ENCODE results near the gene SS18L1.

The SS18L1 gene

DNA sequence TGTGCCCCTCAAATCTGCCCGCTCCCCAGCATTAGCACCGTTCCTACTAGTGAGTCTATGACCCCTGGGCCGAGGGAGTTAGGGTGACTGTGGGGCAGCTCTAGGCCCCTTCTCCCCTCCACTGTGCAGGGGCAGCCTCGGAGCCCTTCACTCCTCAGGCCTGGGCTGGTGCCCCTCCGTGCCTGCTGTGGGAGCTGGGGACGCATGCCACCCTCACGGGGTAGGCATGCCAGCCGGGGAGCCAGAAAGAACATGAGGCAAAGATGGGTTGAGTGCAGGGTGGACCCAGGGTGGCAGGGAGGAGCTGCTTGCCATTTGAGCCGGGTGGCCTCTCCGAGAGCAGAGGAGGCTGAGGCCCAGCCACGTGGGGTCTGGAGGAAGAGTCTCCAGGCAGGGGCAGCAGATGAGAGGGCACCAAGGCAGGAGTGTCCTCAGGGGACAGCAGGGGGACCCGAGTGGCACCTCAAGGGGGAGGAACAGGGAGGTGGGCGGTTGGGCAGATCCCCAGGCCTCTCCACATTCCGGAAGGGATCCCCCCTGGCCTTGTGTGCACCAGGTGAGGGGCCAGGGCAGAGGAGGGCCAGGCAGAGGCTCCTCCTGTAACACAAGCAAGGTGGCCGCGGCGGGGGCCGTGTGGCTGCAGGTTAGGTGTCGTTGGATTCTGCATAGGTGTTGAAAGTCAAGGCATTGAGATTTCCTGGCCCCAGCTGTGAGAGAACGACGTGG is 39.9 kb upstream of the SS18L1 start:
- Histone ChIP-seq H3K27ac (no peak overlapping the region), H3K4me3 (no peak overlapping the region), H3K9me3 (peaks cover 3 to 46% (median 37%) of the 10 kb centered on the region in 3 donors), H3K4me1 (peaks cover 0 to 9% (median 2%) of the 10 kb centered on the region in 4 donors), H3K27me3 (peaks cover 0 to 35% of the 10 kb centered on the region in 2 donors), H3K36me3 (no peaks in the 10 kb centered on the region)
- TF ChIP-seq, protein P1, sequence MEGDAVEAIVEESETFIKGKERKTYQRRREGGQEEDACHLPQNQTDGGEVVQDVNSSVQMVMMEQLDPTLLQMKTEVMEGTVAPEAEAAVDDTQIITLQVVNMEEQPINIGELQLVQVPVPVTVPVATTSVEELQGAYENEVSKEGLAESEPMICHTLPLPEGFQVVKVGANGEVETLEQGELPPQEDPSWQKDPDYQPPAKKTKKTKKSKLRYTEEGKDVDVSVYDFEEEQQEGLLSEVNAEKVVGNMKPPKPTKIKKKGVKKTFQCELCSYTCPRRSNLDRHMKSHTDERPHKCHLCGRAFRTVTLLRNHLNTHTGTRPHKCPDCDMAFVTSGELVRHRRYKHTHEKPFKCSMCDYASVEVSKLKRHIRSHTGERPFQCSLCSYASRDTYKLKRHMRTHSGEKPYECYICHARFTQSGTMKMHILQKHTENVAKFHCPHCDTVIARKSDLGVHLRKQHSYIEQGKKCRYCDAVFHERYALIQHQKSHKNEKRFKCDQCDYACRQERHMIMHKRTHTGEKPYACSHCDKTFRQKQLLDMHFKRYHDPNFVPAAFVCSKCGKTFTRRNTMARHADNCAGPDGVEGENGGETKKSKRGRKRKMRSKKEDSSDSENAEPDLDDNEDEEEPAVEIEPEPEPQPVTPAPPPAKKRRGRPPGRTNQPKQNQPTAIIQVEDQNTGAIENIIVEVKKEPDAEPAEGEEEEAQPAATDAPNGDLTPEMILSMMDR (IDR thresholded peaks at IDR 0.05) = no peak
- intact Hi-C loops (cut with DNase I; ENCODE audit: low total_unique reads) = no loop called here
- DNase-seq = no peak

DNA sequence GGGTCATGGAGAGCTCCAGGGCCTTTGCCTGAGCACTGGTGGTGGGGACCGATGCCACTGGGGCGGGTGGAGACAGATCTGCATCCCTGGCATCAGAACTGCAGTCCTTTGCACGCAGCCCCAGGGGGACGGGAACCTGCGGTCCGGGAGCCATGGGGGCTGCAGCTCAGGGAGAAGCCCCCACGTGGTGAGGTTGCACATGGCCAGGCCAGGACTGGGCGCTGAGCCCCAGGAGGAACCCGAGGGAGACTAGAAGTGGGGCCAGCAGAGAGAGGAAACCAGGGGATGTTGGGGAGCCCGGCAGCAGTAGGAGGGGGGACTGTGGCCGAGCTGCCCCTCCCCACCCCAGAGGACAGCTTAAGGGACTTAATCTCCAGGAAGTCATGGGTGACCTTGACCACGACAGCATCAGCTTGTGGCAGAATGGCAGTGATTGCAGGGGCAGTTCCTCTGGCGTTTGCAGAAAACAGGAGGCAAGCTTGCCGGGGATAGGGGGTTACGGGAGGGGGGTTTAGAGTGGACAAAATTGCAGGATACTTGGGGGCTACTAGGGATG is 39.3 kb upstream of the SS18L1 start:
- no peak overlapping the region for H3K27ac ChIP-seq

DNA sequence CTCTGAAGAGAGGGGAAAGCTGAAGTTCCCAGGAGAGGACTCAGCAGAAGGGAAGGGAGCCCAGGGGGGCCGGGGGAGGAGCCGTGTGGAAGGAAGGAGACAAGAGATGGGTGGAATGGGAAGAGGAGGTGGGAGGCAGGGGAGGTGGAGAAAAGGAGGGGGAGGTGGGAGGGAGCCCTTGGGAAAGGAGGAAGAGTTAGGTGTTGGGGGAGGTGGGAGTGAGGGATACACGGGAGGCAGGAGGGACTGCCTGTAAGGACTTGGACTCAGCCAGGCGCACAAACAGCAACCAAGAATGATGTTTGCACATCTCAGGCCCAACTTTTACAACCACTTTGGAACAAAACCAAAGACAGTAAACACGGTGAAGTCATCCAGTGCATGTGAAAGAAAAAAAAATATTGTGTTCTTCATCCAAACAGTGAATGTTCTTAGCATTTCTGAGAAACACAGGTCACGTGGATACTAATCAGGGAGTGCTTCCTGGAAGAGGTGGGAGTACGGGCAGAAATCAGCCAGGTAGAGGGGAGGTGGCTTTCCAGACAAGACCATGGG is 38.7 kb upstream of the SS18L1 start:
- intact Hi-C loops (cut with DNase I; ENCODE audit: low total_unique reads) = no loop called here
- H3K36me3 ChIP-seq = no peaks in the 10 kb centered on the region
- H3K4me3 ChIP-seq = no peak overlapping the region
- H3K9me3 ChIP-seq = peaks cover 4 to 57% (median 48%) of the 10 kb centered on the region in 3 donors
- no peak overlapping the region for H3K27ac ChIP-seq
- TF ChIP-seq, protein P1 (IDR thresholded peaks at IDR 0.05) = no peak
- no peak for DNase-seq
- peaks cover 0 to 32% of the 10 kb centered on the region in 2 donors for H3K27me3 ChIP-seq
- peaks cover 0 to 9% (median 2%) of the 10 kb centered on the region in 4 donors for H3K4me1 ChIP-seq

More for the DNA sequence above, 39.3 kb upstream of the SS18L1 start:
- Histone ChIP-seq H3K27me3 (peaks cover 0 to 35% of the 10 kb centered on the region in 2 donors), H3K9me3 (peaks cover 4 to 52% (median 43%) of the 10 kb centered on the region in 3 donors), H3K4me3 (no peak overlapping the region), H3K4me1 (peaks cover 0 to 9% (median 2%) of the 10 kb centered on the region in 4 donors), H3K36me3 (no peaks in the 10 kb centered on the region)
- TF ChIP-seq, protein P1 (IDR thresholded peaks at IDR 0.05) = no peak
- intact Hi-C loops (cut with DNase I; ENCODE audit: low total_unique reads) = no loop called here
- no peak for DNase-seq

GRCh38 chr20:62105592-62105991 is 38.0 kb upstream of the SS18L1 start:
- DNase-seq = no peak
- intact Hi-C loops (cut with DNase I; ENCODE audit: low total_unique reads) = no loop called here
- no peak overlapping the region for H3K4me3 ChIP-seq
- H3K4me1 ChIP-seq = peaks cover 0 to 9% (median 2%) of the 10 kb centered on the region in 4 donors
- H3K27ac ChIP-seq = no peak overlapping the region
- peaks cover 0 to 26% of the 10 kb centered on the region in 2 donors for H3K27me3 ChIP-seq
- TF ChIP-seq, protein P1 (IDR thresholded peaks at IDR 0.05) = no peak
- peaks cover 4 to 57% (median 46%) of the 10 kb centered on the region in 3 donors for H3K9me3 ChIP-seq
- H3K36me3 ChIP-seq = no peaks in the 10 kb centered on the region

GRCh38 chr20:62111148-62111547 is 32.4 kb upstream of the SS18L1 start:
- intact Hi-C loops (cut with DNase I; ENCODE audit: low total_unique reads) = no loop called here
- Histone ChIP-seq H3K4me3 (no peak overlapping the region), H3K27me3 (peaks cover 0 to 31% of the 10 kb centered on the region in 2 donors), H3K4me1 (no peaks in the 10 kb centered on the region), H3K36me3 (no peaks in the 10 kb centered on the region), H3K9me3 (peaks cover 4 to 72% (median 59%) of the 10 kb centered on the region in 3 donors), H3K27ac (no peak overlapping the region)
- TF ChIP-seq, protein P1 (IDR thresholded peaks at IDR 0.05) = no peak
- no peak for DNase-seq
